Nephron (organoid): ENCODE data around the gene VSTM2B.

Experiments
- H3K27ac Mint-ChIP-seq, 3 experiments: 2 replicates each; pipeline ENCODE4 v1.8.0; 2020; ENCODE audit warnings: mixed read lengths in 3 of 3, mild to moderate bottlenecking in 2 of 3, moderate library complexity in 1 of 3
- H3K27me3 Mint-ChIP-seq: 2 replicates; pipeline ENCODE4 v1.8.0; 2021; ENCODE audit warnings: low read depth, mild to moderate bottlenecking, moderate library complexity, mixed read lengths
- H3K36me3 Mint-ChIP-seq: 2 replicates; pipeline ENCODE4 v1.8.0; 2020; ENCODE audit warnings: low read depth, mixed read lengths
- H3K4me1 Mint-ChIP-seq: 2 replicates; pipeline ENCODE4 v1.8.0; 2020; ENCODE audit warnings: mixed read lengths
- H3K4me3 Mint-ChIP-seq, 3 experiments: 2 replicates each; pipeline ENCODE4 v1.8.0; 2020; ENCODE audit warnings: mild to moderate bottlenecking in 3 of 3, mixed read lengths in 3 of 3, moderate library complexity in 2 of 3
- H3K9me3 Mint-ChIP-seq: 2 replicates; pipeline ENCODE4 v1.8.0; 2020; ENCODE audit warnings: mixed read lengths
- CTCF ChIP-seq, 3 experiments: fragments of 200-600 bp; sonication (generic); IDR thresholded peaks; one replicate each; pipeline ENCODE4 v1.5.0; 2021; ENCODE audit warnings: antibody characterized with exemption in 3 of 3; ENCODE audit not compliant: unreplicated experiment in 3 of 3

Gene VSTM2B

GRCh38 chr19:29559743-29560142 lies 33.9 kb downstream of the VSTM2B start:
- H3K4me1 Mint-ChIP-seq: no peaks in the 10 kb centered on the region
- no peak for TF ChIP-seq CTCF (IDR thresholded peaks at IDR 0.05; ENCODE audit: unreplicated experiment in 3 of 3)
- H3K9me3 Mint-ChIP-seq: peaks cover 31% of the 10 kb centered on the region
- no peak overlapping the region for H3K27ac Mint-ChIP-seq
- no peak overlapping the region for H3K4me3 Mint-ChIP-seq
- peaks cover 8% of the 10 kb centered on the region for H3K27me3 Mint-ChIP-seq
- no peaks in the 10 kb centered on the region for H3K36me3 Mint-ChIP-seq

DNA sequence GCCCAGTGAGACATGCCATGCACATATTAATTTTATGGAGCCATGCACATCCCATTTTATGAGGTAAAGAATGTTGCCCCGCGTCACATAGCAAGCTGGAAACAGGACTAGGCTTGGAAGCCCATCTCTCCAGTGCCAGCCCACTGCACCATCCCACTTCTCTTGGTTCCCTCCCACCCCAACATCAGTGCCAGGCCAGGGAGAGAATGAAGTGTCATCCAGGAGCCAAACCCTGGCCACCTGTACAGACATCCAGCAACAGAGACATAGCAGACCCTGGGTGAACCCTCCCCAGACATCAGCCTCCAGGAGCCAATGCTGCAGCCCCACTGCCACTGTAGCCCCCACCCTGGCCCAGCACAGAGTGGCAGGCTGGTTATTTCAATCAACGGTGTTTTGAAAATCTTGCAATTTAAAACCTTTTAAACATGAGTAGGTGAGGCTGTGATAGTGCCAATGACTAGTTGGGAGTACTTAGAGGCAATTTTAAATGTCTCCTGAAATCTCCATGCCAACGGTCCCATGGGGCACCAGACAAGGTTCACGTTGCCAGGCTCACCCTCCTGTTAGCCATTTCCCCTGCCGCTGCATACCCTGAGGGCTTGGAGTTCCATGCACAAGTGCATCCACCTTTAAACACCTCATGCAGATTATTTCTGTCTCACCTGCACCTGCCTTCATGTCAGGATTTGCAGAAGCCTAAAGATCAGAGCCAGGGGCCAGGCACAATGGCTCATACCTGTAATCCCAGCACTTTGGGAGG lies 34.7 kb downstream of the VSTM2B start:
- Mint-ChIP-seq H3K4me1 (no peaks in the 10 kb centered on the region), H3K27me3 (peaks cover 14% of the 10 kb centered on the region), H3K9me3 (peaks cover 24% of the 10 kb centered on the region), H3K4me3 (no peak overlapping the region), H3K36me3 (no peaks in the 10 kb centered on the region), H3K27ac (no peak overlapping the region)
- no peak for TF ChIP-seq CTCF (IDR thresholded peaks at IDR 0.05; ENCODE audit: unreplicated experiment in 3 of 3)

GRCh38 chr19:29561601-29562000 lies 35.8 kb downstream of the VSTM2B start:
- Mint-ChIP-seq H3K27ac (no peak overlapping the region), H3K36me3 (no peaks in the 10 kb centered on the region), H3K27me3 (peaks cover 16% of the 10 kb centered on the region), H3K9me3 (peaks cover 19% of the 10 kb centered on the region), H3K4me3 (no peak overlapping the region), H3K4me1 (no peaks in the 10 kb centered on the region)
- TF ChIP-seq CTCF (IDR thresholded peaks at IDR 0.05; ENCODE audit: unreplicated experiment in 3 of 3): no peak

DNA sequence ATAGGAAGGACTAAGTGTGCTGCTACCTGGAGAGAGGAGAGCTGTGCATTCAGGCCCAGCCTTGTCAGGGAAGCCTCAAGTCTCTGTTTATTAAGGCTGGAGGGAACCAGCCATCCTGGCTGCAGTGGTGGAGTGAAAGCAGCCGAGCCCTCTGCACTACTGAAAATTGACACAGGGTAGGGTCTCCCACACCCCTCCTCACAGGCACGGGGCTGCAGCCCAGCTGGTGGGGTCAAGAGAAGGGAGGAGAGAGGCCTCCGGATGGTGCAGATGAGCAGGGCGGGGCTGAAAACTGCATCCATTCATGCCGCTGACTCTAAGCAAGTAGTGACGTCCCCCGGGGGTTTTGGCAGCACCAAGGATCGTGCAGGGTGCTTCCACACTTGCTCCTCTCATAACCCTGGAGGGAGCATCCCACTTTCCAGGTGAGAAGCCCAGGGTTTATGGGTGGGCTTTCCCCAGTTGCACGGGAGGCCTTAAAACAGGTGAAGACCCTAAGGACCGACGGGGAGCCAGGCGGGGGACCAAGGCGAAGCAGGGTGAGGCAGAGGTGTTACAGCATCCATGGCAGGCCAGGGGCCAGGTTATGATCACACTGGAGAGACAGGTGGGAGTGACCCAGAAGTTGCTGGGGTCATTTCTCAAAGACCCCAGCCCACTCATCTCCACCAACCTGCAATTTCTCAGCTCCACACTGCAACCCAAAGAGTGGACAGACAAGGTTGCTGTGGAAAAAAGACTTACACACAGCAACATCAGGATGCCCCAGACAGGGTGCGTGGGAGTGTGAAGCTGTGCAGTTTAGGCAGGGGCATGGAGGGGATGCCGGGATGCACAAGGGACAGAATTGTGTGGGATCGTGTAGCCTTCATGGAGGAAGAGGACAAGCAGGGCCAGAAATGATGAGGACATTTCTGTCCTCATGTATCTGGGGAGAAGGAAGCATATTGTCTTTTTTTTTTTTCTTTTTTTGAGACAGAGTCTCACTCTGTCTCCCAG lies 36.8 kb downstream of the VSTM2B start:
- Mint-ChIP-seq H3K27me3 (peaks cover 16% of the 10 kb centered on the region), H3K4me1 (no peaks in the 10 kb centered on the region), H3K4me3 (no peak overlapping the region), H3K27ac (no peak overlapping the region), H3K36me3 (no peaks in the 10 kb centered on the region), H3K9me3 (peaks cover 12% of the 10 kb centered on the region)
- no peak for TF ChIP-seq CTCF (IDR thresholded peaks at IDR 0.05; ENCODE audit: unreplicated experiment in 3 of 3)

- H3K9me3 Mint-ChIP-seq: peaks cover 9% of the 10 kb centered on the region
- TF ChIP-seq CTCF (IDR thresholded peaks at IDR 0.05; ENCODE audit: unreplicated experiment in 3 of 3): no peak
- no peak overlapping the region for H3K27ac Mint-ChIP-seq
- H3K4me3 Mint-ChIP-seq: no peak overlapping the region
- no peaks in the 10 kb centered on the region for H3K4me1 Mint-ChIP-seq
- peaks cover 23% of the 10 kb centered on the region for H3K27me3 Mint-ChIP-seq
- no peaks in the 10 kb centered on the region for H3K36me3 Mint-ChIP-seq
These were observed 37.8 kb downstream of the VSTM2B start for GRCh38 chr19:29563486-29564101.
